Adrenal gland (tissue), 19 donors: Measurements from ENCODE around the gene IRGC. TPM values are rescaled to one million over a fixed set of nuclear protein-coding genes. Genes with fewer than 3 reads are reported as not detected.

Experiments used
- DNase-seq, 7 donors: peaks; one replicate each; pipeline ENCODE4 v3.0.0-alpha.2; 2019 to 2020
- H3K27ac ChIP-seq, 5 donors: fragments of 200-600 bp; sonication (generic) in 4 of 5; 1 replicate in 3 of 5; 2 replicates in 2 of 5; pipeline versions ENCODE4 v1.5.1 to v1.8.0; 2016 to 2020; ENCODE audit warnings: mild to moderate bottlenecking in 1 of 5
- H3K27me3 ChIP-seq: fragments of 200-600 bp; 2 replicates; pipeline ENCODE4 v1.8.0; 2021
- H3K36me3 ChIP-seq, 2 donors: fragments of 200-600 bp; replicated peaks in 1 of 2; 1 replicate in 1 of 2; 2 replicates in 1 of 2; pipeline versions ENCODE4 v1.5.1 to v1.8.0; 2018 to 2022
- H3K4me1 ChIP-seq, 2 donors: fragments of 200-600 bp; replicated peaks in 1 of 2; 1 replicate in 1 of 2; 2 replicates in 1 of 2; pipeline versions ENCODE4 v1.5.1 to v1.8.0; 2018 to 2021
- H3K4me3 ChIP-seq, 4 donors: fragments of 200-600 bp; sonication (generic) in 3 of 4; one replicate each; pipeline ENCODE4 v1.5.1; 2016 to 2018
- H3K9me3 ChIP-seq, 3 donors: fragments of 200-600 bp; sonication (generic) in 1 of 3; replicated peaks in 1 of 3; 1 replicate in 2 of 3; 2 replicates in 1 of 3; pipeline versions ENCODE4 v1.5.1 to v1.8.0; 2016 to 2021
- CTCF ChIP-seq, 6 experiments: fragments of 450-650 bp in 4 of 6; fragments of 200-600 bp in 2 of 6; sonication (generic) in 1 of 6; IDR thresholded peaks; 1 replicate in 5 of 6; 2 replicates in 1 of 6; pipeline versions ENCODE4 v1.5.1 to v1.8.0; 2016 to 2021; ENCODE audit warnings: antibody characterized with exemption in 6 of 6, mild to moderate bottlenecking in 2 of 6, moderate library complexity in 1 of 6
- POLR2A ChIP-seq, 2 donors: fragments of 450-650 bp; IDR thresholded peaks; one replicate each; pipeline ENCODE4 v1.6.1; 2017; ENCODE audit warnings: antibody characterized with exemption in 2 of 2, mild to moderate bottlenecking in 2 of 2, moderate library complexity in 1 of 2
- WGBS, 4 donors: extraction: QIAGEN DNeasy Blood & Tissue Kit in 2 of 4; methylation state at CpG; one replicate each; pipeline versions ENCODE4 v1.1.5 to v1.1.7; 2013 to 2017; 5-methylcytosine and 5-hydroxymethylcytosine counted together
- intact Hi-C, 2 donors: fragments of 100-400 bp; cut with DNase I; formaldehyde crosslinking; loops; one replicate each; pipeline versions ENCODE4 v1.14.1 to v1.15.0; 2022 to 2023
- long read RNA-seq, 10 donors: library from polyadenylated mRNA in 3 of 10; unstranded in 2 of 10; stranded (forward) in 1 of 10; transcript quantifications; one replicate each; pipeline ENCODE4 v2.0.0 and lab custom pipeline, GENCODE V29; 2021 to 2026
- polyA plus RNA-seq, 3 donors: library from polyadenylated mRNA; stranded (reverse); fragments of 200-250 nt in 2 of 3; fragments of 350-450 nt in 1 of 3; fragmentation: Illumina TruSeq in 1 of 3; extraction: RNeasy Lipid Tissue Mini Kit (QIAGEN cat#74804) in 1 of 3; gene quantifications; one replicate each; pipeline ENCODE4 v1.2.3, GENCODE V29; 2013 to 2014
- total RNA-seq, 9 donors: library from RNA; depleted of rRNA in 4 of 9; stranded (reverse); fragments of >200 nt in 4 of 9; fragments of 120-200 nt in 1 of 9; fragmentation: NEBNext Ultra II Directional in 1 of 9; extraction: Animal tissue kit (Norgen Biotek cat#: 25700) in 1 of 9; gene quantifications; one replicate each; pipeline versions ENCODE4 v1.1.0 to v1.2.4, GENCODE V29; 2013 to 2023
- donor health status: healthy with polysubstance abuse.
- donor health status: Bipolar disorder and iron deficiency.
- donor health status: DM: yes; HTN: yes; CAD: no.
- donor health status: DM: no; HTN: no; CAD: no.
- donor health status: DM: no; HTN: no; CAD: no.
- donor health status: DM: yes; HTN: yes; CAD: no.

The IRGC gene, protein sequence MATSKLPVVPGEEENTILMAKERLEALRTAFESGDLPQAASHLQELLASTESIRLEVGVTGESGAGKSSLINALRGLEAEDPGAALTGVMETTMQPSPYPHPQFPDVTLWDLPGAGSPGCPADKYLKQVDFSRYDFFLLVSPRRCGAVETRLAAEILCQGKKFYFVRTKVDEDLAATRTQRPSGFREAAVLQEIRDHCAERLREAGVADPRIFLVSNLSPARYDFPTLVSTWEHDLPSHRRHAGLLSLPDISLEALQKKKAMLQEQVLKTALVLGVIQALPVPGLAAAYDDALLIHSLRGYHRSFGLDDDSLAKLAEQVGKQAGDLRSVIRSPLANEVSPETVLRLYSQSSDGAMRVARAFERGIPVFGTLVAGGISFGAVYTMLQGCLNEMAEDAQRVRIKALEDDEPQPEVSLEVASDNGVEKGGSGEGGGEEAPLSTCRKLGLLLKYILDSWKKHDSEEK
- total RNA-seq (not detected), polyA plus RNA-seq (not detected)
- long read RNA-seq, donor 1 = 0 reads
- long read RNA-seq, donor 2 = 0 reads
- long read RNA-seq, donor 3 = 0 reads
- long read RNA-seq, donor 4 = 0 reads
- long read RNA-seq, donor 5 = 0 reads
- long read RNA-seq, donor 6 = 0 reads
- long read RNA-seq, donor 7 = 0 reads
- long read RNA-seq, donor 8 = 0 reads
- long read RNA-seq, donor 9 = 0 reads
- long read RNA-seq, donor 10 = 0 reads

GRCh38 chr19:43715776-43716175, at the start of gene IRGC:
Gene IRGC (plus strand): TSS chr19:43716076. CDS start chr19:43718559, 2,483 bp downstream.
- H3K9me3 ChIP-seq = no peaks in the 10 kb centered on the region
- no peaks in the 10 kb centered on the region for H3K36me3 ChIP-seq
- WGBS, 4 donors = 51 to 63% (median 54%) methylated on average over 3 to 4 of the region's 4 CpGs
- TF ChIP-seq CTCF (IDR thresholded peaks at IDR 0.05) = no peak
- TF ChIP-seq POLR2A (IDR thresholded peaks at IDR 0.05) = no peak
- no peaks in the 10 kb centered on the region for H3K4me1 ChIP-seq
- no peaks in the 10 kb centered on the region for H3K27me3 ChIP-seq
- DNase-seq = no peak
- H3K4me3 ChIP-seq = no peak within 1 kb of the TSS
- no peak within 1 kb of the TSS for H3K27ac ChIP-seq
- intact Hi-C loops = no loop called here

DNA sequence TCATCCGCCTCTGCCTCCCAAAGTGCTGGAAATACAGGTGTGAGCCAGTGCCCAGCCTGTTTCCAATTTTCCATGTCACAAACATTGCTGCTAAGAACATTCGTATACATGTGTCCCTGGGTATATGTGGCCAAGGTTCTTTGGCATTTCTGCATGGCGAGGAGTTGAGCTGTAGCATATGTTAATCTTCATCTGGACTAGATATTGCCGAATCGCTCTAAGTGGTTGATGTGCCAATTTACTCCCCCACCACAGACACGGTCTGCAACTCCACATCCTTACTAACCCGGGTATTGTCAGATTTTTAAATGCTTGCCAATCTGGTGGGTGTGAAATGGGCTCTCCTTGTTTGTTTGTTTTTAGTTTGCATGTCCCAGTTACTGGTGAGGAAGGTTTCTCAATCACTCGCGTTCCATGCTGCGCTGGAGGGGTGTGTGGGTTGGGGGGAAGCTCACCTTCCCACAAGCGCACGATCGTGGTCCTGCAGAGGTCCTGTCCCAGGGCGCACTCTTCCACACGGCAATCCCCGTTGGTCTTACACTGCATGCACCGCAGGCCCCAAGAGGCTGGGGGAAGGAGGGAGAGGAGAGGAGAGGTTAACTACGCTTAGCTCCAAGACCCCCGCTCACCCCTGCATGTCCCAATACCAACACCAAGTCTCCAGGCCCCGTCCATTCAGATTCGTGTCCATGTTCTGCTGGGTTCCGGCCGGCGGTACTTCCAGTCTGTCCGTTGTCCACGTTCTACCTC, 48.6 kb upstream of the IRGC start:
- Histone ChIP-seq H3K27me3 (no peaks in the 10 kb centered on the region), H3K9me3 (no peaks in the 10 kb centered on the region), H3K36me3 (no peaks in the 10 kb centered on the region), H3K4me1 (peaks cover 5 to 16% of the 10 kb centered on the region in 2 donors), H3K4me3 (peak overlapping the region in 1 of 4 donors; percentile 49), H3K27ac (peak overlapping the region in 1 of 5 donors; percentile 8)
- intact Hi-C loops = no loop called here
- TF ChIP-seq POLR2A (IDR thresholded peaks at IDR 0.05) (no peak), CTCF (IDR thresholded peaks at IDR 0.05) (no peak)
- peak in 5 of 7 donors; percentile 40 to 61 (median 57) for DNase-seq
- 61 to 76% (median 72%) methylated on average over 24 to 26 of the region's 26 CpGs for WGBS, 4 donors

DNA sequence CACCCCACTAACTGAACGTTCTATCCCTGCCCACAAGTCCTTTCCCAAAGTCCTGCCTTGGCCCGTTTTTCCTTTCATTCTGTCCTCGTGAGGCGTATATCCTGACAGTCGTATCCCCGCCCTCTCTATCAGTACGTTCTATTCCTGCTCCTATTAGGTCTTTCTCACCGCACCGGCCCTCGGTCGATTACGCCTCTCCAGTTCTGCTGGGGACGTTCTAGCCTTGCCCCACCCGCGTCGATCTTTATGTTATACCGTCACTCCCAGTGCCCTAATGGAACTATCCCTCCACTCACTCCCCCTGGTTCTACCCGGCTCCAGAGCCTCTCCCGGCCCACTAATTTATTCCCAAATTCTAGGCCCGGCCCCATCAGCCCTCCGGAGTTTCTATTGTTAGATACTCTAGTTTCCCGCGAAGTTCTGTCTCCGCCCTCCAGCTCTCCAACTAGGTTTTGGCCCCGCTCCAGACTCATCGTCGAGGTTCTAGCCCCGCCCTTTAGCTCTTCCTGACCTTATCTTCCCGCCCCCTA, 47.9 kb upstream of the IRGC start:
- intact Hi-C loops = no loop called here
- Histone ChIP-seq H3K36me3 (no peaks in the 10 kb centered on the region), H3K4me1 (peaks cover 5 to 16% of the 10 kb centered on the region in 2 donors), H3K27ac (peak overlapping the region in 2 of 5 donors; percentile 8 to 42), H3K4me3 (peak overlapping the region in 1 of 4 donors; percentile 49), H3K27me3 (no peaks in the 10 kb centered on the region), H3K9me3 (no peaks in the 10 kb centered on the region)
- TF ChIP-seq POLR2A (IDR thresholded peaks at IDR 0.05) (no peak), CTCF (IDR thresholded peaks at IDR 0.05) (no peak)
- WGBS, 4 donors = 12 to 23% (median 13%) methylated on average over 29 of the region's 29 CpGs
- DNase-seq = peak in 1 of 7 donors; percentile 31
